Right lobe of liver (tissue), 4 donors: ENCODE results near the gene CDX2.

Source experiments
- CTCF ChIP-seq, 4 donors: fragments of 200-600 bp in 3 of 4; fragments of 450-650 bp in 1 of 4; IDR thresholded peaks; one replicate each; pipeline versions ENCODE4 v1.5.1 to v1.8.0; 2016 to 2022; ENCODE audit warnings: antibody characterized with exemption in 4 of 4, mild to moderate bottlenecking in 2 of 4
- POLR2A ChIP-seq: fragments of 450-650 bp; IDR thresholded peaks from one replicate; pipeline ENCODE4 v1.6.1; 2017; ENCODE audit warnings: antibody characterized with exemption, mild to moderate bottlenecking
- donor health status: DM: no; HTN: no; CAD: no.
- donor health status: DM: no; HTN: no; CAD: no.
- donor health status: DM: no; HTN: yes; CAD: no.

DNA sequence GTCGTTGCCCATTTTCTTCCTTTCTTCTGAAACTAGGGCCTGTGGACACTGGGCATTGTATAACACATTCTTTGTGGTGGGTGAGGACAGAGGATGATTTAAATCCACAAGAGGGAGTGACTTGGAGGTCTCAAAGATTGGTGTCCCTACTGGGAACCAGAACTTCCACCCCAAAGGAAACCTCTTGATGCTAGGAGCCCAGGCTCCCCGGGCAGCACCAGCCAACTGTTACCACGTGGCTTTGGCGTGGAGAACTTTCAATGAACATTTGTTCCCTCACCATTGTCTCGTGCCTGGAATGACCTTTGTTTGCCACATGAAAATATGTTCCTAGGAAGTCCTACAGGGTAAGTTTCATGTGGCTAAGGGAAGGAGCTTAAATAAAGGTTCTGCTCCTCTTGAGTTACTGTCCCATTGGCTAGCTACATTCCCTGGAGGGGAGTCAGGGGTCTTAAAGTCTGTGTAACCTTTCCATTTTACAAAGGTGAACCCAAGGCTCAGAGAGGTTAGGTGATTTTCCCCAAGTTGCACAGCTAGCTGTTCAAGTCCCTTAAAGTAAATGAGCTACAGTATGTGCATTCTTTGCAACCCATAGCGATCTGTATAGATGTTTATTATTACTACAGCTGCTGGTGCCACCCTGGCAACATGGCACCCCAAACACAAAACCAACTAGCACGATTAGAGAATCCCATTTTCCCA lies 5.0 kb upstream of the CDX2 start:
- no peak for TF ChIP-seq CTCF (IDR thresholded peaks at IDR 0.05)
- no peak for TF ChIP-seq POLR2A
